Liver (tissue), 9 donors: ENCODE results near the gene DHRS2. TPM values are rescaled to one million over a fixed set of nuclear protein-coding genes. Genes with fewer than 3 reads are reported as not detected.

Experiments used
- DNase-seq: peaks from one replicate; pipeline ENCODE4 v3.0.0-alpha.2; 2017; ENCODE audit warnings: low spot score
- H3K27ac ChIP-seq, 2 donors: one replicate each; pipeline ENCODE4 v1.7.0; 2013; ENCODE audit warnings: inconsistent platforms in 2 of 2, low read length in 2 of 2, control low read depth in 1 of 2, low read depth in 1 of 2, mild to moderate bottlenecking in 1 of 2
- H3K27me3 ChIP-seq, 4 donors: one replicate each; pipeline versions ENCODE4 v1.6.1 to v1.7.0; 2013; ENCODE audit warnings: low read length in 3 of 4, inconsistent platforms in 1 of 4, mild to moderate bottlenecking in 1 of 4, moderate library complexity in 1 of 4; ENCODE audit not compliant: control insufficient read depth in 4 of 4, insufficient read depth in 4 of 4
- H3K36me3 ChIP-seq, 4 donors: one replicate each; pipeline versions ENCODE4 v1.6.1 to v1.7.0; 2013; ENCODE audit warnings: low read length in 3 of 4, mild to moderate bottlenecking in 3 of 4, low read depth in 1 of 4, moderate library complexity in 1 of 4; ENCODE audit not compliant: control insufficient read depth in 4 of 4, insufficient read depth in 3 of 4
- H3K4me1 ChIP-seq, 4 donors: one replicate each; pipeline versions ENCODE4 v1.6.1 to v1.7.0; 2013; ENCODE audit warnings: low read length in 3 of 4, mild to moderate bottlenecking in 3 of 4, moderate library complexity in 1 of 4; ENCODE audit not compliant: control insufficient read depth in 4 of 4, insufficient read depth in 4 of 4
- H3K4me3 ChIP-seq, 3 donors: one replicate each; pipeline versions ENCODE4 v1.6.1 to v1.7.0; 2013; ENCODE audit warnings: low read length in 3 of 3, control low read depth in 1 of 3, low read depth in 1 of 3, mild to moderate bottlenecking in 1 of 3
- H3K9ac ChIP-seq, 2 donors: one replicate each; pipeline ENCODE4 v1.7.0; 2013; ENCODE audit warnings: low read length in 2 of 2, mild to moderate bottlenecking in 2 of 2, moderate library complexity in 2 of 2, control low read depth in 1 of 2, low read depth in 1 of 2
- H3K9me3 ChIP-seq, 4 donors: one replicate each; pipeline versions ENCODE4 v1.6.1 to v1.7.0; 2013; ENCODE audit warnings: low read length in 3 of 4; ENCODE audit not compliant: control insufficient read depth in 4 of 4
- ATF3 ChIP-seq: IDR thresholded peaks from 2 replicates; pipeline ENCODE4 v1.6.1; 2016; ENCODE audit warnings: antibody characterized with exemption
- EGR1 ChIP-seq, 2 donors: IDR thresholded peaks; 2 replicates each; pipeline ENCODE4 v1.6.1; 2016 to 2018; ENCODE audit warnings: antibody characterized with exemption in 2 of 2, low read depth in 2 of 2
- FOXA1 ChIP-seq: IDR thresholded peaks from 2 replicates; pipeline ENCODE4 v1.6.1; 2016; ENCODE audit warnings: antibody characterized with exemption
- FOXA2 ChIP-seq: IDR thresholded peaks from 2 replicates; pipeline ENCODE4 v1.6.1; 2016; ENCODE audit warnings: antibody characterized with exemption
- GABPA ChIP-seq, 2 donors: IDR thresholded peaks in 1 of 2; conservative IDR thresholded peaks in 1 of 2; 2 replicates each; pipeline ENCODE4 v1.6.1; 2016; ENCODE audit warnings: antibody characterized with exemption in 2 of 2, mild to moderate bottlenecking in 1 of 2, moderate library complexity in 1 of 2
- HNF4G ChIP-seq: IDR thresholded peaks from 2 replicates; pipeline ENCODE4 v1.6.1; 2016; ENCODE audit warnings: antibody characterized with exemption
- JUND ChIP-seq, 2 donors: IDR thresholded peaks; 2 replicates each; pipeline ENCODE4 v1.6.1; 2016; ENCODE audit warnings: antibody characterized with exemption in 2 of 2
- NR2F2 ChIP-seq: IDR thresholded peaks from 2 replicates; pipeline ENCODE4 v1.6.1; 2016; ENCODE audit warnings: antibody characterized with exemption
- RAD21 ChIP-seq, 2 donors: IDR thresholded peaks; 2 replicates each; pipeline ENCODE4 v1.6.1; 2016; ENCODE audit warnings: antibody characterized with exemption in 2 of 2, mild to moderate bottlenecking in 2 of 2
- REST ChIP-seq: IDR thresholded peaks from 2 replicates; pipeline ENCODE4 v1.6.1; 2016; ENCODE audit warnings: antibody characterized with exemption, mild to moderate bottlenecking
- SP1 ChIP-seq: IDR thresholded peaks from 2 replicates; pipeline ENCODE4 v1.6.1; 2018; ENCODE audit warnings: antibody characterized with exemption, mild to moderate bottlenecking
- WGBS: extraction: QIAGEN DNeasy Blood & Tissue Kit; methylation state at CpG from one replicate; pipeline ENCODE4 v1.1.7; 2013; 5-methylcytosine and 5-hydroxymethylcytosine counted together
- polyA plus RNA-seq, 2 donors: library from polyadenylated mRNA; stranded (reverse) in 1 of 2; unstranded in 1 of 2; fragments of 200-250 nt in 1 of 2; fragments of >200 nt in 1 of 2; fragmentation: Nextera tagmentation in 1 of 2; extraction: Ambion mirVana in 1 of 2; gene quantifications; one replicate each; pipeline versions ENCODE4 v1.2.1 to v1.2.3, GENCODE V29; 2013 to 2015
- total RNA-seq, 2 donors: library from RNA; depleted of rRNA; stranded (reverse); fragments of >200 nt; gene quantifications; one replicate each; pipeline ENCODE4 v1.2.3, GENCODE V29; 2014
- donor health status: healthy.
- donor health status: healthy.
- donor health status: healthy.
- donor health status: healthy.
- donor health status: healthy.

Gene DHRS2
- total and polyA plus RNA-seq, 4 donors, result 0.33 to 1.0 (median 0.62) TPM

GRCh38 chr14:23647619-23648018, 11.5 kb downstream of the DHRS2 start:
- Histone ChIP-seq H3K4me3 (no peak overlapping the region), H3K36me3 (no peaks in the 10 kb centered on the region), H3K4me1 (no peaks in the 10 kb centered on the region), H3K9ac (no peak overlapping the region), H3K9me3 (no peaks in the 10 kb centered on the region), H3K27ac (no peak overlapping the region), H3K27me3 (no peaks in the 10 kb centered on the region)
- DNase-seq, result no peak
- 93% methylated on average over 2 of the region's 2 CpGs for WGBS
- TF ChIP-seq GABPA (IDR thresholded peaks at IDR 0.05 in 1 of 2, conservative IDR thresholded peaks at IDR 0.05 in 1 of 2) (no peak), FOXA1 (no peak), RAD21 (IDR thresholded peaks at IDR 0.05) (no peak), FOXA2 (no peak)

- DNase-seq, result no peak
- Histone ChIP-seq H3K36me3 (no peaks in the 10 kb centered on the region), H3K9ac (no peak overlapping the region), H3K4me1 (no peaks in the 10 kb centered on the region), H3K4me3 (no peak overlapping the region), H3K9me3 (no peaks in the 10 kb centered on the region), H3K27ac (no peak overlapping the region), H3K27me3 (no peaks in the 10 kb centered on the region)
- WGBS, result 93% methylated on average over 5 of the region's 5 CpGs
- TF ChIP-seq RAD21 (IDR thresholded peaks at IDR 0.05) (no peak), HNF4G (no peak), REST (no peak), SP1 (no peak), JUND (IDR thresholded peaks at IDR 0.05) (no peak), NR2F2 (no peak), EGR1 (IDR thresholded peaks at IDR 0.05; ENCODE audit: low read depth in 2 of 2) (no peak)
These were observed 12.7 kb downstream of the DHRS2 start for GRCh38 chr14:23648764-23649460.

- no peak for DNase-seq
- Histone ChIP-seq H3K27ac (no peak overlapping the region), H3K36me3 (no peaks in the 10 kb centered on the region), H3K4me1 (no peaks in the 10 kb centered on the region), H3K27me3 (no peaks in the 10 kb centered on the region), H3K4me3 (no peak overlapping the region), H3K9ac (no peak overlapping the region), H3K9me3 (no peaks in the 10 kb centered on the region)
- 92% methylated on average over 3 of the region's 3 CpGs for WGBS
- no peak for TF ChIP-seq FOXA1
- TF ChIP-seq ATF3, result no peak
- no peak for TF ChIP-seq SP1
These were observed 14.3 kb downstream of the DHRS2 start for GRCh38 chr14:23650506-23650905.
